ENCODE data around the gene CAMK1D. TPM values are rescaled to one million over a fixed set of nuclear protein-coding genes. Genes with fewer than 3 reads are reported as not detected.
"Not testable (repeated sequence)": the region's sequence is repeated elsewhere in the genome, so short reads cannot be mapped to it uniquely, and the experiment has no call there.

The CAMK1D gene
- total RNA-seq, 1 donor from 2014 or later: 1.0 TPM

GRCh38 chr10:12333380-12334185 lies 15.8 kb upstream of the CAMK1D start:
- TF ChIP-seq CTCF (conservative IDR thresholded peaks at IDR 0.05; ENCODE audit: low read depth, low read length): no peak
- no peak overlapping the region for H3K4me3 ChIP-seq (ENCODE audit: low read depth, low read length)
- peak; percentile 61 for DNase-seq (ENCODE audit: low read depth)

DNA sequence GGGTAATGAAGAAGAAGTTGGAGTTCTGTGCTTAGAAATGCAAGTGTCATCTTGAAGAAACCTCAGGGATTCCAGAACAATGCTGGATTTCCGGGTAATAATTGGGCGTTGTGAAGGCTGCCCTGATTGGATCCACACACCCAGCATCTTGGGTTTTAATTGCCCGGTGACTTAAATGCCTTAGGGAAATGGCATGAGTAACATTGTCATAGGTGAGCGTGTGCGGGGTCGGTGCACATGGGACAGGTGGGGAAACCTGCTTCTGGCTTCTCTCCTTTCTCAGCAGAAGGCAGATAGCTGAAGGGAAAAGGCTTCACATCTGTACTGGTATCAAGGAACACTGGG lies 15.2 kb upstream of the CAMK1D start:
- H3K4me3 ChIP-seq (ENCODE audit: low read depth, low read length): no peak overlapping the region
- no peak for DNase-seq (ENCODE audit: low read depth)

GRCh38 chr10:12335169-12335568 lies 14.2 kb upstream of the CAMK1D start:
- H3K4me3 ChIP-seq (ENCODE audit: low read depth, low read length); DNase-seq (ENCODE audit: low read depth): not testable (repeated sequence)

More for the DNA sequence above, 15.2 kb upstream of the CAMK1D start:
- no peak for TF ChIP-seq CTCF (conservative IDR thresholded peaks at IDR 0.05; ENCODE audit: low read depth, low read length)

- TF ChIP-seq CTCF (conservative IDR thresholded peaks at IDR 0.05; ENCODE audit: low read depth, low read length): no peak
- no peak overlapping the region for H3K4me3 ChIP-seq (ENCODE audit: low read depth, low read length)
- no peak for DNase-seq (ENCODE audit: low read depth)
These were observed 11.6 kb upstream of the CAMK1D start for GRCh38 chr10:12337453-12338372.

DNA sequence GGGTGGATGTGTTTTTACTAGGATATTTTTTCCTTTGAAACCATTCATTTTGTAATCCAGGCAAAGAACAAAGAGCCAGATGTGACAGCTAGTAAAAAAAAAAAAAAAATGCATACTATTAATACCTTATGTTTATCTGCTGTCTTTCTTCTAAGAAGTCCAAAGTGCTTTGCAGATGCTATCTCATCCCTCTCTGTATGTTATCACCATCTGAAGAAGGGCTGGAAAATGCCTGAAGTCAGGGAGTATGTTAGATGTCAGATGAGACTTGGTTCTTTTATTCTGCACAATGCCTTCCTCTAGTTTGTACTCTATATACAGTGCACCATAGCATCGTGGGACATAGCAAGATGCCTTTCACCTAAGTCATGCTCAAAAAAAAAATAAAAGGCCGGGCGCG lies 10.4 kb upstream of the CAMK1D start:
- DNase-seq (ENCODE audit: low read depth): no peak

GRCh38 chr10:12340371-12340770 lies 9.0 kb upstream of the CAMK1D start:
- DNase-seq (ENCODE audit: low read depth): no peak
- H3K4me3 ChIP-seq (ENCODE audit: low read depth, low read length): no peak overlapping the region
- no peak for TF ChIP-seq CTCF (conservative IDR thresholded peaks at IDR 0.05; ENCODE audit: low read depth, low read length)

More for the DNA sequence above, 10.4 kb upstream of the CAMK1D start:
- no peak overlapping the region for H3K4me3 ChIP-seq (ENCODE audit: low read depth, low read length)
- no peak for TF ChIP-seq CTCF (conservative IDR thresholded peaks at IDR 0.05; ENCODE audit: low read depth, low read length)

GRCh38 chr10:12340937-12341336 lies 8.4 kb upstream of the CAMK1D start:
- no peak overlapping the region for H3K4me3 ChIP-seq (ENCODE audit: low read depth, low read length)
- DNase-seq (ENCODE audit: low read depth): no peak
- TF ChIP-seq CTCF (conservative IDR thresholded peaks at IDR 0.05; ENCODE audit: low read depth, low read length): no peak

Data from epithelial cell of proximal tubule (primary cell).